ENCODE data around the gene IGSF3.
"Not testable (repeated sequence)": the region's sequence is repeated elsewhere in the genome, so short reads cannot be mapped to it uniquely, and the experiment has no call there.

The IGSF3 gene

DNA sequence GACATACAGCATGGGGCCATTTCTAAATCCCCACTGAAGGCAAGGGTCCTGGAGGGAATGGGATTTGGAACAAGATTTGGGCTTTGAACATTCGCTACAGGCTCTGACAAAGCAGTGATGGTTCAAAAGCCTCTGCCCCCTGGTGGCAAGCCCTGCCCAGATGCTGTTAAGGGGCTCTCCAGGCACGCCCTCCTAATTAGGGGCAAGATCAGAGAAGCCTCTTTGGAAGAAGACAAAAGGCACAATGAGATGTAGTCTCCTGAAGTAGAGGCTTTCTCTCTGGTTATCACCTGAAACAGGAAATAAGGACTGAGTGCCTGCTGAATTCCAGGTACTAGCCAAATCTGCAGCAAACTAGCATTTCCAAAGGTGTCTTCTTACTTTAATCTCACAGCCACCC lies 37.5 kb downstream of the IGSF3 start:
- TF ChIP-seq, protein P1, sequence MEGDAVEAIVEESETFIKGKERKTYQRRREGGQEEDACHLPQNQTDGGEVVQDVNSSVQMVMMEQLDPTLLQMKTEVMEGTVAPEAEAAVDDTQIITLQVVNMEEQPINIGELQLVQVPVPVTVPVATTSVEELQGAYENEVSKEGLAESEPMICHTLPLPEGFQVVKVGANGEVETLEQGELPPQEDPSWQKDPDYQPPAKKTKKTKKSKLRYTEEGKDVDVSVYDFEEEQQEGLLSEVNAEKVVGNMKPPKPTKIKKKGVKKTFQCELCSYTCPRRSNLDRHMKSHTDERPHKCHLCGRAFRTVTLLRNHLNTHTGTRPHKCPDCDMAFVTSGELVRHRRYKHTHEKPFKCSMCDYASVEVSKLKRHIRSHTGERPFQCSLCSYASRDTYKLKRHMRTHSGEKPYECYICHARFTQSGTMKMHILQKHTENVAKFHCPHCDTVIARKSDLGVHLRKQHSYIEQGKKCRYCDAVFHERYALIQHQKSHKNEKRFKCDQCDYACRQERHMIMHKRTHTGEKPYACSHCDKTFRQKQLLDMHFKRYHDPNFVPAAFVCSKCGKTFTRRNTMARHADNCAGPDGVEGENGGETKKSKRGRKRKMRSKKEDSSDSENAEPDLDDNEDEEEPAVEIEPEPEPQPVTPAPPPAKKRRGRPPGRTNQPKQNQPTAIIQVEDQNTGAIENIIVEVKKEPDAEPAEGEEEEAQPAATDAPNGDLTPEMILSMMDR (IDR thresholded peaks at IDR 0.05; ENCODE audit: insufficient read depth, low read depth, low read length, missing control alignments) = peak; percentile 18
- DNase-seq (ENCODE audit: low read depth); H3K4me3 ChIP-seq (ENCODE audit: low read depth, low read length): not testable (repeated sequence)

DNA sequence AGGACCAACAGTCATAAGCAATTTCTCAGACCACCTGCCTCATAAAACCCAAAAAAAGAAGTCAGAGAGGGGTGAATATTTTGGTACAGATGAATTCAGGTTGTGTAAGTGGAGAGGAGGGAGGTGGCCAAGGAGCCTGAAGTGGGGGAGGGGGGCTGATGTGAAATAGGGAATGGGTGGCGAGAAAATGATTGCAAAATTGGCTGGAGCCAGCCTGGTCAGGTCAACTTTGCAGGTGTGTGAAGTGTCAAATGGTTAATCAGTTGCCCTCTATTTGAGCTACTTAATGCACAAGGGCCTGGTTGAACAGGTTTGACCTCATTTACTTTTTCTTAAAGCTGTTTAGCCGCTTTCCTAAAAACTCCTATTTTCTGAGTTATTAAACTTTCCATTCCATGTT lies 38.1 kb downstream of the IGSF3 start:
- H3K4me3 ChIP-seq (ENCODE audit: low read depth, low read length); DNase-seq (ENCODE audit: low read depth): not testable (repeated sequence)

- peak; percentile 72 for DNase-seq (ENCODE audit: low read depth)
- peak overlapping the region; percentile 2; the same call in 1 of the 2 replicates for H3K4me3 ChIP-seq (ENCODE audit: low read depth, low read length)
- TF ChIP-seq, protein P1 (IDR thresholded peaks at IDR 0.05; ENCODE audit: insufficient read depth, low read depth, low read length, missing control alignments) = no peak
Measured at GRCh38 chr1:116628448-116628847, 39.1 kb downstream of the IGSF3 start.

DNA sequence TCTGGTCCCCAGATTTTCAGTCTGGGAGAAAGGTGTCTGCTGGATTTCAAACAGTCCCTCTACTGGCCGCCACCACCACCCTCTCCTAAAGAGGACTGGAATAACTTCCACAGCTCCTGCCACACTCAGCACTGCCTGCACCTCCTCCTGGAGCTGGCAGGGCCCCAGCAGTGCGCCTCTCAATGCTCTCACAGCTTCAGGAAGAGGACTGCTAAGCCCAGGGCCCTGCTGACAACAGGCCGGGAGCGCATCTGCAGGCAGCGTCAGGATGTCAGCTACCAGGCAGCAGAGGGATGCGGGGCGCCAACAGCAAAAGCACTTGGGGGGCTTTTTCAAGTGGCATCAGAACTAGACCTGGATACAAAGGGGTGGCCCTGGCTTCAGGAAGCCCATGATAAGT lies 40.2 kb downstream of the IGSF3 start:
- not testable (repeated sequence) for DNase-seq (ENCODE audit: low read depth); H3K4me3 ChIP-seq (ENCODE audit: low read depth, low read length)

- not testable (repeated sequence) for DNase-seq (ENCODE audit: low read depth); H3K4me3 ChIP-seq (ENCODE audit: low read depth, low read length)
Measured at GRCh38 chr1:116626915-116627314, 40.6 kb downstream of the IGSF3 start.

DNA sequence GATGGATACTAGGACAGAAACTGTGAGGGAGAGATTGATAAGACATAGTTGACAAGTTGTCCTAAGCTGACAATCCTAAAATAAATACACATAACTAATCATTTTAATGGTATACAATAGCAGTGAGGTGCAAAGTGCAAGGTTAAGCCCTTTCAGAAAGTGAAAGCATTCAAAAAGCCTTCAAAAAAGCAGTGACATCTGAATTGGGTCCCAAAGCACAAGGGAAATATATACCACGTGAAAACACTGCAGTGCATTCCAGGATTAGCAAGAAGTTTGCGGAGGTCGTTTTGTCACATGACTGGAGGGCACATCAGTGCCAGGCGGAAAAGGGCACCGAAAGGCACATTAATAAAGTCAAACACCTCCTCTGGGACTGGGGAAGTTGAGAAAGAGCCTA lies 42.4 kb downstream of the IGSF3 start:
- not testable (repeated sequence) for H3K4me3 ChIP-seq (ENCODE audit: low read depth, low read length); DNase-seq (ENCODE audit: low read depth)

GRCh38 chr1:116624040-116624439 lies 43.5 kb downstream of the IGSF3 start:
- TF ChIP-seq, protein P1 (IDR thresholded peaks at IDR 0.05; ENCODE audit: insufficient read depth, low read depth, low read length, missing control alignments) = no peak

GRCh38 chr1:116622496-116622895 lies 45.0 kb downstream of the IGSF3 start:
- not testable (repeated sequence) for H3K4me3 ChIP-seq (ENCODE audit: low read depth, low read length); DNase-seq (ENCODE audit: low read depth)

More at GRCh38 chr1:116624040-116624439, 43.5 kb downstream of the IGSF3 start:
- no peak overlapping the region for H3K4me3 ChIP-seq (ENCODE audit: low read depth, low read length)
- DNase-seq (ENCODE audit: low read depth) = no peak

GRCh38 chr1:116621756-116622155 lies 45.8 kb downstream of the IGSF3 start:
- H3K4me3 ChIP-seq (ENCODE audit: low read depth, low read length); DNase-seq (ENCODE audit: low read depth): not testable (repeated sequence)

GRCh38 chr1:116620392-116620791 lies 47.1 kb downstream of the IGSF3 start:
- H3K4me3 ChIP-seq (ENCODE audit: low read depth, low read length); DNase-seq (ENCODE audit: low read depth): not testable (repeated sequence)

DNA sequence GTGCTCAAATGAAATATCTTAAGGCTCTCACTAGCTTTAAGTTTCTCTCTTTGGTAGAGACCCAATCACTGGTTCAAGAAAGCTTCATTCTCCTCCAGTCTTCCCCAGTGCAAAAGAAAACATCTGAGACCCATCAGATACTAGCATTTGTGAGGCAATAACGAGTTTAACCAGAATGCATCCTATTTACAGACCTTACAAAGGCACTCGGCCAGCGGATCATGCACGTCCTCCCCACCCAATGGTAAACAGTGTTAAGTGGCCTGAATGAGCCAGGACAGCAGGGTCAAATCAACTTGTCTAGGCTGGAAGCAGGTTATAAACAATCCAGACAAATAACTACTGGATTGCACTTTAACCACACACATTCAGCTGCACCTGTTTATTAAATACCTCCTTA lies 48.4 kb downstream of the IGSF3 start:
- DNase-seq (ENCODE audit: low read depth); H3K4me3 ChIP-seq (ENCODE audit: low read depth, low read length): not testable (repeated sequence)

DNA sequence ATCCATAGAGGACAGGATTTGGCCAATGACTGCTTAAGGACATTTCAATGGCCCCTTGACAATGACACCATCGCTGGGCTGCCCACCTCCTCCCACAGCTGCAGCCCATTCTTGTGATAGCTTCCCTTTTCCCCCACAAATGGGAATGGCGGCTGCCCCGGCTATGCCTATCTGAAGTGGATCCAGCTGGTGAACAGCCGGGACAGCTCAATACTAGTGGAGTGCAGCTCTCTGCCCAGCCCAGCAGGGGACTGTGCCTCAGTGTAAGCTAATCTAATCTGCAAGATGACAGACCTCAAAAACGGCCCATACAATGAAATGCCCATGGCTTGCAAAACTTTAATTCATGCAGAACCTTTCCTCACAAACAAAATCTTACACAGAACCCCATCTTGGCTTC lies 49.7 kb downstream of the IGSF3 start:
- not testable (repeated sequence) for DNase-seq (ENCODE audit: low read depth); H3K4me3 ChIP-seq (ENCODE audit: low read depth, low read length)

GRCh38 chr1:116613825-116614224 lies 53.7 kb downstream of the IGSF3 start:
- H3K4me3 ChIP-seq (ENCODE audit: low read depth, low read length); DNase-seq (ENCODE audit: low read depth): not testable (repeated sequence)

- not testable (repeated sequence) for H3K4me3 ChIP-seq (ENCODE audit: low read depth, low read length); DNase-seq (ENCODE audit: low read depth)
Measured at GRCh38 chr1:116609801-116610371, 57.6 kb downstream of the IGSF3 start.

DNA sequence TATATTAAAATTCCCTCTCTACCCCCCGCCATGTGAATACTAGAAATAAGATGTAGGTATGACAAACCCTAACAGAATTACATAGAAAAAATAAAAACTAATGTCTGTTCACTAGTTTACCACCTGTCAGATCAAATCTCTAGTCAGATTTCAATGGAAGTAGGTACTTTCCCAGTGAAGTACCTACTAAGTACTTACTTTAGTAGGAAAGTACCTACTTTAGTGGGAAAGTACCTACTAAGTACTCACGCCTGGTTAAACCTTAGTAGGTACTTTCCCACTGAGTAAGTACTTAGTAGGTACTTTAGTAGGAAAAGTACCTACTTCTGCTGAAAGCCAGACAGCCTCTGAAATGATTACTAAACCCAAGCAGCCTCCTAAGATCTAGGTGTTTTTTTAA lies 58.7 kb downstream of the IGSF3 start:
- H3K4me3 ChIP-seq (ENCODE audit: low read depth, low read length) = not testable (repeated sequence)
- DNase-seq (ENCODE audit: low read depth) = peak; percentile 4

- DNase-seq (ENCODE audit: low read depth); H3K4me3 ChIP-seq (ENCODE audit: low read depth, low read length): not testable (repeated sequence)
Measured at GRCh38 chr1:116608151-116608550, 59.4 kb downstream of the IGSF3 start.

DNA sequence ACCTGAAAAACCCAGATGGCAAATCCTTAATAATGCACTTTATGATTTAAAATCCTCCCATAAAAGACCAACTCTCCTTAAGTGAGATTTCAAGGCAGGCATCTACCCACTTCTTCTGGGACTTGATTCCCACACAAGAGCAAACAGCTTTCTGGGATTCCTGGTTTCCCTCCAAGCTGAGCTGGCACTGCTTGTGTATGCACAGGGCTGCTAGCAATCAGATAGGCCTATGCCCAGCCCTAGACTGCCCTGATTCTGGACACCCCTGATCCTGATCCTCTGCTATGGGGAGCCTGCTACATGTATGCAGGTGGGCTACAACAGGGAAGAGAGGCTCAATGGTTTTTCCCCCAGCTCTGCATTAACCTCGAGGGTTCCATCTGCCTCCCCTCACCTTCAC lies 60.1 kb downstream of the IGSF3 start:
- DNase-seq (ENCODE audit: low read depth); H3K4me3 ChIP-seq (ENCODE audit: low read depth, low read length): not testable (repeated sequence)

Data from GM12865 (cell line).